Endothelial cell of umbilical vein (primary cell): Measurements from ENCODE around the gene CERS6.

Experiments used
- EZH2 ChIP-seq: IDR thresholded peaks from 2 replicates; pipeline ENCODE4 v1.6.1; 2012; ENCODE audit warnings: borderline replicate concordance, low read depth, mild to moderate bottlenecking, moderate library complexity, low read length, inconsistent platforms; ENCODE audit not compliant: severe bottlenecking
- FOS ChIP-seq: IDR thresholded peaks from 2 replicates; pipeline ENCODE4 v1.6.1; 2011; ENCODE audit warnings: mild to moderate bottlenecking, low read length, moderate library complexity, borderline replicate concordance; ENCODE audit not compliant: insufficient read depth
- JUN ChIP-seq: IDR thresholded peaks from 2 replicates; pipeline ENCODE4 v1.6.1; 2011; ENCODE audit warnings: borderline replicate concordance, low read depth; ENCODE audit not compliant: insufficient read length, insufficient read depth
- MYC ChIP-seq: IDR thresholded peaks from one replicate; pipeline ENCODE4 v1.6.1; 2011; ENCODE audit warnings: mild to moderate bottlenecking, low read depth, low read length
- POLR2A ChIP-seq: IDR thresholded peaks from 2 replicates; pipeline ENCODE4 v1.6.1; 2012; ENCODE audit warnings: low read depth, mild to moderate bottlenecking, control low read depth, low read length
- POLR2AphosphoS5 ChIP-seq: IDR thresholded peaks from 2 replicates; pipeline ENCODE4 v1.6.1; 2012; ENCODE audit warnings: low read depth, mild to moderate bottlenecking, control low read depth, low read length, moderate library complexity; ENCODE audit not compliant: insufficient read depth
- TF ChIP-seq, protein P1 (sequence below), 2 donors: IDR thresholded peaks; 1 replicate in 1 of 2; 2 replicates in 1 of 2; pipeline ENCODE4 v1.5.1; 2011; ENCODE audit warnings: low read length in 2 of 2, mild to moderate bottlenecking in 2 of 2, moderate library complexity in 2 of 2, control low read depth in 1 of 2, inconsistent platforms in 1 of 2, low read depth in 1 of 2; ENCODE audit not compliant: insufficient read depth in 1 of 2; ENCODE audit errors: extremely low read depth in 1 of 2
- TF ChIP-seq, protein P2 (sequence below): IDR thresholded peaks from 2 replicates; pipeline ENCODE4 v1.6.1; 2011; ENCODE audit not compliant: insufficient read depth, insufficient read length

DNA sequence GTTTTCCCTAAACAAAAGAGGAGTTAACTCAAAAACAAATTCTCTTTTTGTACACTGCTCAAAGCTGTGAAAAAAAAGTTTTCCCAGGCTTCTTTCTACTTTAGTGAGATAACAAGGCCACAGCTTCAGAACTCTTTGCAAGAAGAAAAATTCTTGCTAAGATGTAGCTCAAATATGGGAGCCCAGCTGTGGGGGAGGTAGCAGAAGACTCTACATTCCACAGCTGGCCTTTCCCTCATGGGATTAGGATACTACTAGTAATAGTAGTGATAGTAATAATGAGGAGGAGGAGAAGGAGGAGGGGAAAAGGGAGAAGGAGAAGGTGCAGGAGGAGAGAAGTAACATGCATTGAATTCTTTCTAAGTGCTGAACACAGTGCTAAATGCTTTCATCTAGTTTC, 19.2 kb upstream of the CERS6 start:
- TF ChIP-seq, protein P1, sequence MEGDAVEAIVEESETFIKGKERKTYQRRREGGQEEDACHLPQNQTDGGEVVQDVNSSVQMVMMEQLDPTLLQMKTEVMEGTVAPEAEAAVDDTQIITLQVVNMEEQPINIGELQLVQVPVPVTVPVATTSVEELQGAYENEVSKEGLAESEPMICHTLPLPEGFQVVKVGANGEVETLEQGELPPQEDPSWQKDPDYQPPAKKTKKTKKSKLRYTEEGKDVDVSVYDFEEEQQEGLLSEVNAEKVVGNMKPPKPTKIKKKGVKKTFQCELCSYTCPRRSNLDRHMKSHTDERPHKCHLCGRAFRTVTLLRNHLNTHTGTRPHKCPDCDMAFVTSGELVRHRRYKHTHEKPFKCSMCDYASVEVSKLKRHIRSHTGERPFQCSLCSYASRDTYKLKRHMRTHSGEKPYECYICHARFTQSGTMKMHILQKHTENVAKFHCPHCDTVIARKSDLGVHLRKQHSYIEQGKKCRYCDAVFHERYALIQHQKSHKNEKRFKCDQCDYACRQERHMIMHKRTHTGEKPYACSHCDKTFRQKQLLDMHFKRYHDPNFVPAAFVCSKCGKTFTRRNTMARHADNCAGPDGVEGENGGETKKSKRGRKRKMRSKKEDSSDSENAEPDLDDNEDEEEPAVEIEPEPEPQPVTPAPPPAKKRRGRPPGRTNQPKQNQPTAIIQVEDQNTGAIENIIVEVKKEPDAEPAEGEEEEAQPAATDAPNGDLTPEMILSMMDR (IDR thresholded peaks at IDR 0.05; ENCODE audit: extremely low read depth in 1 of 2, insufficient read depth in 1 of 2, low read depth in 1 of 2, low read length in 2 of 2) = no peak
- TF ChIP-seq POLR2A (no peak), EZH2 (no peak), JUN (no peak), MYC (no peak), POLR2AphosphoS5 (no peak), FOS (no peak)
- TF ChIP-seq, protein P2, sequence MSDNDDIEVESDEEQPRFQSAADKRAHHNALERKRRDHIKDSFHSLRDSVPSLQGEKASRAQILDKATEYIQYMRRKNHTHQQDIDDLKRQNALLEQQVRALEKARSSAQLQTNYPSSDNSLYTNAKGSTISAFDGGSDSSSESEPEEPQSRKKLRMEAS = no peak
